HG03354 (cell line): Measurements from ENCODE around the gene PANX1.

Source experiments
- ATAC-seq: cut with Tn5 transposase; IDR thresholded peaks from one replicate; pipeline ENCODE4 v1.9.1; 2021; ENCODE audit warnings: mild to moderate bottlenecking; ENCODE audit not compliant: unreplicated experiment, poor library complexity, severe bottlenecking

PANX1 gene

GRCh38 chr11:94219771-94220170 is 91.1 kb downstream of the PANX1 start:
- ATAC-seq: no peak

GRCh38 chr11:94224078-94224477 is 95.4 kb downstream of the PANX1 start:
- no peak for ATAC-seq
